ENCODE measurements around the gene COQ2. TPM values are rescaled to one million over a fixed set of nuclear protein-coding genes. Genes with fewer than 3 reads are reported as not detected.

The COQ2 gene
- total RNA-seq, 1 donor from 2014 or later, result 27.3 TPM

- DNase-seq, result no peak
- peak overlapping the region; percentile 5 for H3K27ac ChIP-seq (replicated peaks)
- H3K4me3 ChIP-seq, result no peak overlapping the region
- TF ChIP-seq CTCF (IDR thresholded peaks at IDR 0.05; ENCODE audit: borderline replicate concordance), result no peak
- intact Hi-C loops (cut with micrococcal nuclease), result no loop called here
- H3K27me3 ChIP-seq (ENCODE audit: low read depth), result no peaks in the 10 kb centered on the region
- peaks cover 2% of the 10 kb centered on the region for H3K9me3 ChIP-seq (replicated peaks)
- H3K36me3 ChIP-seq, result no peaks in the 10 kb centered on the region
- no peaks in the 10 kb centered on the region for H3K4me1 ChIP-seq
Observed at GRCh38 chr4:83217721-83218522, 66.7 kb downstream of the COQ2 start.

- no peaks in the 10 kb centered on the region for H3K4me1 ChIP-seq
Observed at GRCh38 chr4:83216959-83217683, 67.5 kb downstream of the COQ2 start.

GRCh38 chr4:83214079-83214478 lies 70.5 kb downstream of the COQ2 start:
- Histone ChIP-seq H3K27ac (replicated peaks) (no peak overlapping the region), H3K36me3 (no peaks in the 10 kb centered on the region), H3K4me1 (no peaks in the 10 kb centered on the region), H3K4me3 (no peak overlapping the region), H3K27me3 (ENCODE audit: low read depth) (no peaks in the 10 kb centered on the region), H3K9me3 (replicated peaks) (peaks cover 2% of the 10 kb centered on the region)
- intact Hi-C loops (cut with micrococcal nuclease), result no loop called here
- DNase-seq, result no peak
- TF ChIP-seq CTCF (IDR thresholded peaks at IDR 0.05; ENCODE audit: borderline replicate concordance), result no peak

More at GRCh38 chr4:83216959-83217683, 67.5 kb downstream of the COQ2 start:
- Histone ChIP-seq H3K4me3 (no peak overlapping the region), H3K27me3 (ENCODE audit: low read depth) (no peaks in the 10 kb centered on the region), H3K9me3 (replicated peaks) (peaks cover 2% of the 10 kb centered on the region), H3K27ac (replicated peaks) (peak overlapping the region; percentile 5), H3K36me3 (no peaks in the 10 kb centered on the region)
- intact Hi-C loops (cut with micrococcal nuclease), result no loop called here
- DNase-seq, result no peak
- TF ChIP-seq CTCF (IDR thresholded peaks at IDR 0.05; ENCODE audit: borderline replicate concordance), result no peak

Other genes starting within 250 kb of the COQ2 start
- gene COPS4, start 249.6 kb downstream of the COQ2 start, total RNA-seq, result 53.6 TPM
- 1.5 TPM for gene PLAC8, start 170.1 kb downstream of the COQ2 start, total RNA-seq
- 1.1 TPM for gene HPSE, start 50.0 kb upstream of the COQ2 start, total RNA-seq
- gene HELQ, start 171.0 kb upstream of the COQ2 start, total RNA-seq, result 14.0 TPM
- 65.7 TPM for gene MRPS18C, start 171.3 kb upstream of the COQ2 start, total RNA-seq
- gene ABRAXAS1, start 200.3 kb upstream of the COQ2 start, total RNA-seq, result 5.6 TPM